ENCODE results near the gene BANF2. TPM values are rescaled to one million over a fixed set of nuclear protein-coding genes. Genes with fewer than 3 reads are reported as not detected.

BANF2 gene
- polyA plus RNA-seq, 1 of the 3 experiments (the other 2 are of a cell fraction) = not detected

- POLR2A ChIA-PET = no interaction called here
- no peak overlapping the region for H2AFZ ChIP-seq (ENCODE audit: low read depth)
- TF ChIP-seq YY1 (IDR thresholded peaks at IDR 0.05; ENCODE audit: low read depth) (no peak), POLR2AphosphoS5 (IDR thresholded peaks at IDR 0.05; ENCODE audit: low read depth, low read length) (no peak), SMC3 (IDR thresholded peaks at IDR 0.05; ENCODE audit: low read depth, low read length) (no peak), GATA2 (CRISPR knock-in tag; IDR thresholded peaks at IDR 0.05) (no peak), RXRA (IDR thresholded peaks at IDR 0.05; ENCODE audit: borderline replicate concordance, low read depth) (no peak), FOXJ3 (CRISPR knock-in tag; IDR thresholded peaks at IDR 0.05) (no peak), JUND (IDR thresholded peaks at IDR 0.05) (no peak), SIN3A (IDR thresholded peaks at IDR 0.05; ENCODE audit: borderline replicate concordance, low read depth, low read length) (no peak), MAX (IDR thresholded peaks at IDR 0.05; ENCODE audit: low read depth) (no peak), FOSL2 (IDR thresholded peaks at IDR 0.05; ENCODE audit: borderline replicate concordance, low read depth) (no peak), TEAD4 (IDR thresholded peaks at IDR 0.05; ENCODE audit: borderline replicate concordance, insufficient read depth) (no peak), EZH2phosphoT487 (IDR thresholded peaks at IDR 0.05; ENCODE audit: borderline replicate concordance, low read depth) (no peak), CHD2 (IDR thresholded peaks at IDR 0.05; ENCODE audit: low read length, partially characterized antibody) (no peak), GABPA (IDR thresholded peaks at IDR 0.05; ENCODE audit: low read depth) (no peak), USF2 (IDR thresholded peaks at IDR 0.05; ENCODE audit: borderline replicate concordance, low read depth, low read length) (no peak), MEF2A (IDR thresholded peaks at IDR 0.05; ENCODE audit: borderline replicate concordance, low read depth) (no peak), MXI1 (IDR thresholded peaks at IDR 0.05; ENCODE audit: low read depth, low read length) (no peak), RFX5 (IDR thresholded peaks at IDR 0.05; ENCODE audit: low read length) (no peak), RCOR1 (IDR thresholded peaks at IDR 0.05; ENCODE audit: low read length) (no peak), PBX3 (IDR thresholded peaks at IDR 0.05) (no peak)
- H3K4me3 ChIP-seq (ENCODE audit: low read depth in 2 of 2, low read length in 1 of 2) = no peak overlapping the region
- CTCF ChIA-PET = interaction anchor here (1.2 kb wide), 1 partner anchor 13 kb away, joined by 3 read pairs; no protein-coding TSS in a partner anchor
- WGBS (ENCODE audit: low lambda C conversion rate) = 27% methylated on average over 1 of the region's 1 CpG
- no peak overlapping the region for H3K27ac ChIP-seq (ENCODE audit: low read depth in 2 of 2, low read length in 1 of 2)
- H4K20me1 ChIP-seq (ENCODE audit: insufficient read depth) = no peaks in the 10 kb centered on the region
- H3F3A ChIP-seq (replicated peaks; ENCODE audit: insufficient read depth) = no peaks in the 10 kb centered on the region
- H3K9ac ChIP-seq = no peak overlapping the region
- H3K36me3 ChIP-seq (replicated peaks in 1 of 2; ENCODE audit: control insufficient read depth in 1 of 2, insufficient read depth in 2 of 2, low read length in 1 of 2) = no peaks in the 10 kb centered on the region
- H3K4me2 ChIP-seq = no peak overlapping the region
- H3K27me3 ChIP-seq (ENCODE audit: insufficient read depth) = peaks cover 9% of the 10 kb centered on the region; the same call in 1 of the 2 replicates
- no peak for DNase-seq
- H3K79me2 ChIP-seq (ENCODE audit: insufficient read depth) = no peaks in the 10 kb centered on the region
- H3K9me3 ChIP-seq = no peaks in the 10 kb centered on the region
- no peaks in the 10 kb centered on the region for H3K9me2 ChIP-seq
- no peaks in the 10 kb centered on the region for H3K4me1 ChIP-seq (ENCODE audit: control insufficient read depth in 1 of 2, insufficient read depth in 2 of 2, low read depth in 1 of 2, low read length in 1 of 2)
Measured at GRCh38 chr20:17758512-17758911, 58.7 kb downstream of the BANF2 start.
